ENCODE data around the gene PTPRN. TPM values are rescaled to one million over a fixed set of nuclear protein-coding genes. Genes with fewer than 3 reads are reported as not detected.

PTPRN gene
- under 1 TPM in 1 of 5 donors, not detected in 4; 0.63 TPM for total RNA-seq
- total RNA-seq (2013) = not detected
- total RNA-seq = 0 to 1.1 (median 0.11) reads per million in 29 experiments

GRCh38 chr2:219309278-219309677, at the start of gene PTPRN:
Gene PTPRN (minus strand): TSS chr2:219309401. CDS start chr2:219309332, 69 bp downstream.
- POLR2A ChIA-PET = no interaction called here
- Mint-ChIP-seq H3K4me3 (no peak within 1 kb of the TSS), H3K27me3 (peaks cover 52 to 66% of the 10 kb centered on the region in 2 donors), H3K27ac (no peak within 1 kb of the TSS), H3K4me1 (peaks cover 0 to 9% (median 3%) of the 10 kb centered on the region in 3 donors), H3K9me3 (no peaks in the 10 kb centered on the region), H3K36me3 (no peaks in the 10 kb centered on the region)
- CTCF ChIA-PET = interaction anchor here in 1 of 2 donors (0.9 kb wide), 2 partner anchors 7 to 14 kb away, joined by 3 to 11 read pairs; no protein-coding TSS in a partner anchor
- no peaks in the 10 kb centered on the region for H3K36me3 ChIP-seq (ENCODE audit: control insufficient read depth in 2 of 2, extremely low read depth in 1 of 2, insufficient read depth in 1 of 2, low read length in 1 of 2)
- DNase-seq (no peak), ATAC-seq (replicated peaks in 1 of 4) (peak in 1 of 4 experiments; percentile 28)
- H3K9me3 ChIP-seq = no peaks in the 10 kb centered on the region
- no peak within 1 kb of the TSS for H3K4me3 ChIP-seq (ENCODE audit: control insufficient read depth in 1 of 2, extremely low read depth in 1 of 2, low read length in 1 of 2)
- peaks cover 0 to 40% of the 10 kb centered on the region in 2 experiments for H3K27me3 ChIP-seq (replicated peaks in 1 of 2; ENCODE audit: control insufficient read depth in 2 of 2, extremely low read depth in 1 of 2, insufficient read depth in 2 of 2, low read length in 1 of 2)
- no peak within 1 kb of the TSS for H3K27ac ChIP-seq (ENCODE audit: low read length)
- WGBS (ENCODE audit: insufficient coverage) = 11% methylated on average over 25 of the region's 37 CpGs
- peaks cover 0 to 6% of the 10 kb centered on the region in 2 experiments for H3K4me1 ChIP-seq (ENCODE audit: control insufficient read depth in 1 of 2, extremely low read depth in 1 of 2, insufficient read depth in 2 of 2, low read length in 2 of 2)

DNA sequence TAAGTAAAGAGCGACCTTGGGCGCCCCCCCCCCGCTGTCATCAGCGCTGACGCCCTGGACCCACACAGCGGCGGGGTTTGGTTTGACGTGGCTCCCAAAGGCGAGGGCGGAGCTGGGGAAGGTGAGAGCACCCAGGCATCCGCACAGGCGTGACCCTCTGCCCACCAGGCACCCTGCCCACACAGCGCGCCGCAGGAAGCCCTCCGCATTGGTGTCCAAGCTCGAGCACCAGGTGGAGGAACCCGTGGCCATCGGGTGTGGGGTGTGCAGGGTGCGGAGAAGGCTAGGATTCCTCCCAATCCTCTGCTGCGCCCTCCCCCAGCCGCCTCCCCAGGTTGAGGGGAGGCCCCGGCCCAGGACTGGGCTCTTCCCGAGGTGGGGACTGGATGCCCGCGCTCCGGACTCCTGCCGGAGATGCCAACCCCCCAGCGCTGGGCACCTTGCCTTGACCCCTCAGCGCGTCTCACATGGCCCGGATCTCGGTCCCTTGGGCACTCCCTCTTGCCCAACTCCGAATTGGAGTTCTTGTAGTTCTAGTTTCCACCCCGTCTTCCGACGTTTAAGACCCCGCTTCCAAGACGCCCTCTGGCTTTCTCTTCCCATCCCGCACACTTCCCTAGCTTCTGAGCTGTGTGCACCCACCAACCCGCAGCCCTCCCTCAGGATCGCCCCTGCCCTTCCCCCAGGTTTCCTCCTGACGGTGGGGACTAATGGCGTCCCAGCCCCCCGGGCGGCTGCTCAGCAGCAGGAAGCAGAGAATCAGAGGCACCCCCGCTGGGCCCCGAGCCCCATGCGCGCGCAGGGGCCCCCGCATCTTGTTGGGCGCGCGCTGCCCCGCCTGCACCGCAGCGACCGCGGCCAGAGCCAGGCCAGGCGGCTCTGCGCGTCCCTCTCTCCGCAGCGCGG, 49.2 kb upstream of the PTPRN start:
- ATAC-seq (replicated peaks in 1 of 4) (peak in 2 of 4 experiments; percentile 27 to 31), DNase-seq (no peak)
- peaks cover 0 to 6% (median 3%) of the 10 kb centered on the region in 3 donors for H3K4me1 Mint-ChIP-seq
- POLR2A ChIA-PET = no interaction called here
- no peak overlapping the region for H3K4me3 ChIP-seq (ENCODE audit: control insufficient read depth in 1 of 2, extremely low read depth in 1 of 2, low read length in 1 of 2)
- no peaks in the 10 kb centered on the region for H3K36me3 ChIP-seq (ENCODE audit: control insufficient read depth in 2 of 2, extremely low read depth in 1 of 2, insufficient read depth in 1 of 2, low read length in 1 of 2)
- peaks cover 2 to 41% of the 10 kb centered on the region in 2 experiments for H3K27me3 ChIP-seq (replicated peaks in 1 of 2; ENCODE audit: control insufficient read depth in 2 of 2, extremely low read depth in 1 of 2, insufficient read depth in 2 of 2, low read length in 1 of 2)
- CTCF ChIA-PET = no interaction called here
- no peaks in the 10 kb centered on the region for H3K9me3 Mint-ChIP-seq
- peak overlapping the region in 1 of 3 donors; percentile 24 for H3K4me3 Mint-ChIP-seq
- H3K9me3 ChIP-seq = no peaks in the 10 kb centered on the region
- peaks cover 40 to 54% of the 10 kb centered on the region in 2 donors for H3K27me3 Mint-ChIP-seq
- H3K36me3 Mint-ChIP-seq = peaks cover 7% of the 10 kb centered on the region
- H3K4me1 ChIP-seq (ENCODE audit: control insufficient read depth in 1 of 2, extremely low read depth in 1 of 2, insufficient read depth in 2 of 2, low read length in 2 of 2) = peaks cover 0 to 9% of the 10 kb centered on the region in 2 experiments
- H3K27ac ChIP-seq (ENCODE audit: low read length) = no peak overlapping the region
- no peak overlapping the region for H3K27ac Mint-ChIP-seq
- WGBS (ENCODE audit: insufficient coverage) = 6% methylated on average over 41 of the region's 66 CpGs

- WGBS (ENCODE audit: insufficient coverage) = 20% methylated on average over 1 of the region's 1 CpG
Measured at GRCh38 chr2:219356834-219357233, 47.6 kb upstream of the PTPRN start.

DNA sequence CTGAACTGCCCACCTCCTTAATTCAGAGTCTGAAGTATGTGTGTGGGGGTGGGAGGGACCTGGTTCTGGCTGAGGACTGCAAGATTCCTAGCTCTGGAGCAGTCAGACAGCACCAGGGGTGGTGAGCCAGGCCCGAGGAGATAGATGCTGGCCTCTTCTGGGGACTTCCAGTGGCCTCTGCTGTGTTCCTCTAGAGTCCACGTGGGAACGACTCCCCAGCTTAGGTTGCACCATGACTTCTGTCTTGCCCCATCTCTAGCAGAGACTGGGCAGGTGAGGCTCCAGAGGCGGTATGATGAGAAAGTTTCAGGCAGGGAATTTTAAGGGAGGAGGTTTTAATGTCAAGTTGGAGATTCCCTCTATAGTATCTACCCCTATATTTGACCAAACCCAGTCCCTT, 45.4 kb upstream of the PTPRN start:
- Histone ChIP-seq H3K36me3 (ENCODE audit: control insufficient read depth in 2 of 2, extremely low read depth in 1 of 2, insufficient read depth in 1 of 2, low read length in 1 of 2) (no peaks in the 10 kb centered on the region), H3K4me1 (ENCODE audit: control insufficient read depth in 1 of 2, extremely low read depth in 1 of 2, insufficient read depth in 2 of 2, low read length in 2 of 2) (peaks cover 0 to 11% of the 10 kb centered on the region in 2 experiments), H3K27ac (ENCODE audit: low read length) (no peak overlapping the region), H3K27me3 (replicated peaks in 1 of 2; ENCODE audit: control insufficient read depth in 2 of 2, extremely low read depth in 1 of 2, insufficient read depth in 2 of 2, low read length in 1 of 2) (peaks cover 2 to 63% of the 10 kb centered on the region in 2 experiments), H3K9me3 (no peaks in the 10 kb centered on the region), H3K4me3 (ENCODE audit: control insufficient read depth in 1 of 2, extremely low read depth in 1 of 2, low read length in 1 of 2) (no peak overlapping the region)
- Mint-ChIP-seq H3K9me3 (no peaks in the 10 kb centered on the region), H3K27ac (no peak overlapping the region), H3K4me3 (no peak overlapping the region), H3K4me1 (peaks cover 0 to 6% (median 3%) of the 10 kb centered on the region in 3 donors), H3K27me3 (peaks cover 38 to 53% of the 10 kb centered on the region in 2 donors), H3K36me3 (no peaks in the 10 kb centered on the region)
- ATAC-seq (replicated peaks in 1 of 4) = no peak
- ChIA-PET CTCF (no interaction called here), POLR2A (no interaction called here)
- no peak for DNase-seq
- WGBS (ENCODE audit: insufficient coverage) = 55% methylated on average over 1 of the region's 4 CpGs

More at GRCh38 chr2:219356834-219357233, 47.6 kb upstream of the PTPRN start:
- POLR2A ChIA-PET = no interaction called here
- CTCF ChIA-PET = interaction anchor here in 1 of 2 donors (0.6 to 0.7 kb wide), 2 partner anchors 46 to 147 kb away, joined by 3 to 5 read pairs; no protein-coding TSS in a partner anchor
- no peaks in the 10 kb centered on the region for H3K9me3 ChIP-seq
- ATAC-seq (replicated peaks in 1 of 4) = no peak
- no peaks in the 10 kb centered on the region for H3K36me3 ChIP-seq (ENCODE audit: control insufficient read depth in 2 of 2, extremely low read depth in 1 of 2, insufficient read depth in 1 of 2, low read length in 1 of 2)
- H3K4me1 ChIP-seq (ENCODE audit: control insufficient read depth in 1 of 2, extremely low read depth in 1 of 2, insufficient read depth in 2 of 2, low read length in 2 of 2) = peaks cover 0 to 11% of the 10 kb centered on the region in 2 experiments
- H3K27ac Mint-ChIP-seq = peak overlapping the region in 1 of 2 donors; percentile 56
- no peak overlapping the region for H3K4me3 ChIP-seq (ENCODE audit: control insufficient read depth in 1 of 2, extremely low read depth in 1 of 2, low read length in 1 of 2)
- H3K27me3 ChIP-seq (replicated peaks in 1 of 2; ENCODE audit: control insufficient read depth in 2 of 2, extremely low read depth in 1 of 2, insufficient read depth in 2 of 2, low read length in 1 of 2) = peaks cover 2 to 56% of the 10 kb centered on the region in 2 experiments
- H3K4me3 Mint-ChIP-seq = no peak overlapping the region
- no peaks in the 10 kb centered on the region for H3K36me3 Mint-ChIP-seq
- peaks cover 40 to 54% of the 10 kb centered on the region in 2 donors for H3K27me3 Mint-ChIP-seq
- no peaks in the 10 kb centered on the region for H3K9me3 Mint-ChIP-seq
- H3K27ac ChIP-seq (ENCODE audit: low read length) = no peak overlapping the region
- no peak for DNase-seq
- peaks cover 0 to 6% (median 3%) of the 10 kb centered on the region in 3 donors for H3K4me1 Mint-ChIP-seq

DNA sequence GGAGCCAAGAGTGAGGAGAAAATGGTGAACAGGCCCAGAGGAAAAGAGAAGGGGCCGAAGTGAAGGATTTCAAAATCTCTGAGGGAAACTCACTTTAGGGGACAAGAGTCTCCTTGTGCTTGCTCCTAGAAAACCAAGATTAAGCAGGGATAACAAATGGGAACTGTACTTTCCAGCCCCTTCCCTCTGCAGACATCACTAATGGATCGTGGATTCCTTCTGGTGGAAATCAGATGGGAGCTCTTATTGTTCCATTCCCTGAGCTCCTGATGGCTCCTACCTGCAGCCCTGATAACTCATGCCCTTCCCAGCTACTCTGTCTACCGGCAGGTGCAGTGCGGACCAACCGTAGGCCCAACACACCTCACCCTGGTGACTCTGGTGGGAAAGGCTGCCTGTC, 43.9 kb upstream of the PTPRN start:
- POLR2A ChIA-PET = interaction anchor here in 1 of 2 donors (0.6 kb wide), 1 partner anchor 55 kb away, joined by 3 read pairs; no protein-coding TSS in a partner anchor
- no peak for ATAC-seq (replicated peaks in 1 of 4)
- H3K27ac Mint-ChIP-seq = no peak overlapping the region
- H3K4me3 ChIP-seq (ENCODE audit: control insufficient read depth in 1 of 2, extremely low read depth in 1 of 2, low read length in 1 of 2) = no peak overlapping the region
- DNase-seq = no peak
- peaks cover 0 to 5% of the 10 kb centered on the region in 2 experiments for H3K4me1 ChIP-seq (ENCODE audit: control insufficient read depth in 1 of 2, extremely low read depth in 1 of 2, insufficient read depth in 2 of 2, low read length in 2 of 2)
- peaks cover 0 to 55% of the 10 kb centered on the region in 2 experiments for H3K27me3 ChIP-seq (replicated peaks in 1 of 2; ENCODE audit: control insufficient read depth in 2 of 2, extremely low read depth in 1 of 2, insufficient read depth in 2 of 2, low read length in 1 of 2)
- H3K27ac ChIP-seq (ENCODE audit: low read length) = no peak overlapping the region
- peaks cover 0 to 3% (median 0%) of the 10 kb centered on the region in 3 donors for H3K4me1 Mint-ChIP-seq
- no peak overlapping the region for H3K4me3 Mint-ChIP-seq
- peaks cover 42 to 56% of the 10 kb centered on the region in 2 donors for H3K27me3 Mint-ChIP-seq
- no peaks in the 10 kb centered on the region for H3K9me3 ChIP-seq
- WGBS (ENCODE audit: insufficient coverage) = 72% methylated on average over 2 of the region's 5 CpGs
- no peaks in the 10 kb centered on the region for H3K9me3 Mint-ChIP-seq
- CTCF ChIA-PET = no interaction called here
- no peaks in the 10 kb centered on the region for H3K36me3 ChIP-seq (ENCODE audit: control insufficient read depth in 2 of 2, extremely low read depth in 1 of 2, insufficient read depth in 1 of 2, low read length in 1 of 2)
- H3K36me3 Mint-ChIP-seq = no peaks in the 10 kb centered on the region

GRCh38 chr2:219352448-219353023, 43.3 kb upstream of the PTPRN start:
- DNase-seq (peak; percentile 12 to 74 (median 50)), ATAC-seq (replicated peaks in 1 of 4) (peak; percentile 55 to 82 (median 60))
- H3K9me3 Mint-ChIP-seq = no peaks in the 10 kb centered on the region
- H3K27ac Mint-ChIP-seq = no peak overlapping the region
- peaks cover 0 to 49% of the 10 kb centered on the region in 2 experiments for H3K27me3 ChIP-seq (replicated peaks in 1 of 2; ENCODE audit: control insufficient read depth in 2 of 2, extremely low read depth in 1 of 2, insufficient read depth in 2 of 2, low read length in 1 of 2)
- H3K4me3 ChIP-seq (ENCODE audit: control insufficient read depth in 1 of 2, extremely low read depth in 1 of 2, low read length in 1 of 2) = no peak overlapping the region
- WGBS (ENCODE audit: insufficient coverage) = no CpG with 5 or more reads among the region's 5 CpGs
- no peaks in the 10 kb centered on the region for H3K36me3 Mint-ChIP-seq
- H3K4me1 Mint-ChIP-seq = no peaks in the 10 kb centered on the region
- no peak overlapping the region for H3K27ac ChIP-seq (ENCODE audit: low read length)
- H3K4me3 Mint-ChIP-seq = no peak overlapping the region
- CTCF ChIA-PET = no interaction called here
- H3K27me3 Mint-ChIP-seq = peaks cover 46 to 54% of the 10 kb centered on the region in 2 donors
- H3K4me1 ChIP-seq (ENCODE audit: control insufficient read depth in 1 of 2, extremely low read depth in 1 of 2, insufficient read depth in 2 of 2, low read length in 2 of 2) = peaks cover 0 to 3% of the 10 kb centered on the region in 2 experiments
- POLR2A ChIA-PET = no interaction called here
- H3K9me3 ChIP-seq = no peaks in the 10 kb centered on the region
- H3K36me3 ChIP-seq (ENCODE audit: control insufficient read depth in 2 of 2, extremely low read depth in 1 of 2, insufficient read depth in 1 of 2, low read length in 1 of 2) = no peaks in the 10 kb centered on the region

Data from T-cell (primary cell).